BJ (cell line): ENCODE measurements around the gene MAST2. TPM values are rescaled to one million over a fixed set of nuclear protein-coding genes. Genes with fewer than 3 reads are reported as not detected.

ENCODE experiments used
- CTCF ChIA-PET: fragments of 350-600 bp; formaldehyde crosslinking; extraction: SDS; loops from one replicate; lab custom pipeline; 2021; ENCODE audit warnings: antibody characterized with exemption, inconsistent platforms; lab: Yijun Ruan, JAX
- POLR2A ChIA-PET: fragments of 300-600 bp; sonication (Branson Sonifier 250); formaldehyde crosslinking; extraction: SDS; loops from one replicate; lab custom pipeline; 2021; ENCODE audit warnings: antibody characterized with exemption; lab: Charles Lee
- DNase-seq: peaks from one replicate; pipeline ENCODE4 v3.0.0-alpha.2; 2011; ENCODE audit warnings: low read depth
- H3K27me3 ChIP-seq: 2 replicates; pipeline ENCODE4 v1.6.0; 2011; ENCODE audit warnings: low read length; ENCODE audit not compliant: control insufficient read depth, insufficient read depth
- H3K36me3 ChIP-seq: 2 replicates; pipeline ENCODE4 v1.5.1; 2011; ENCODE audit warnings: low read length; ENCODE audit not compliant: control insufficient read depth, insufficient read depth
- H3K4me3 ChIP-seq: 2 replicates; pipeline ENCODE4 v1.5.1; 2011; ENCODE audit warnings: low read depth, mild to moderate bottlenecking, control low read depth, low read length
- CTCF ChIP-seq: IDR thresholded peaks from 2 replicates; pipeline ENCODE4 v1.5.1; 2011; ENCODE audit warnings: low read depth, mild to moderate bottlenecking, control low read depth, inconsistent platforms, low read length, moderate library complexity; ENCODE audit not compliant: insufficient read depth
- polyA plus RNA-seq: library from polyadenylated mRNA; depleted of rRNA; stranded (reverse); fragments of >200 nt; gene quantifications from 2 replicates; pipeline ENCODE4 v1.2.3, GENCODE V29; 2011; rRNA removed

The MAST2 gene
- polyA plus RNA-seq, 1 experiment = 47.2 TPM

- POLR2A ChIA-PET = no interaction called here
- CTCF ChIA-PET = interaction anchor here (0.6 to 1.4 kb wide), 3 partner anchors 9 to 25 kb away, joined by 3 read pairs; no protein-coding TSS in a partner anchor
Measured at GRCh38 chr1:46081206-46081605, 277.8 kb downstream of the MAST2 start.

GRCh38 chr1:46081619-46082018, 278.2 kb downstream of the MAST2 start:
- POLR2A ChIA-PET = no interaction called here
- no peaks in the 10 kb centered on the region for H3K27me3 ChIP-seq
- H3K36me3 ChIP-seq = no peaks in the 10 kb centered on the region
- CTCF ChIA-PET = interaction anchor here (0.6 to 1.1 kb wide), 2 partner anchors 9 to 16 kb away, joined by 3 read pairs; no protein-coding TSS in a partner anchor
- no peak for TF ChIP-seq CTCF
- DNase-seq = no peak
- no peak overlapping the region for H3K4me3 ChIP-seq

More at GRCh38 chr1:46081206-46081605, 277.8 kb downstream of the MAST2 start:
- no peak for TF ChIP-seq CTCF
- H3K27me3 ChIP-seq = no peaks in the 10 kb centered on the region
- DNase-seq = no peak
- no peak overlapping the region for H3K4me3 ChIP-seq
- no peaks in the 10 kb centered on the region for H3K36me3 ChIP-seq

- ChIA-PET CTCF (no interaction called here), POLR2A (no interaction called here)
- no peak for TF ChIP-seq CTCF
- Histone ChIP-seq H3K4me3 (no peak overlapping the region), H3K36me3 (no peaks in the 10 kb centered on the region), H3K27me3 (no peaks in the 10 kb centered on the region)
- no peak for DNase-seq
Measured at GRCh38 chr1:46083579-46083978, 280.2 kb downstream of the MAST2 start.

- Histone ChIP-seq H3K4me3 (no peak overlapping the region), H3K27me3 (no peaks in the 10 kb centered on the region), H3K36me3 (no peaks in the 10 kb centered on the region)
- ChIA-PET CTCF (no interaction called here), POLR2A (no interaction called here)
- TF ChIP-seq CTCF = no peak
- peak; percentile 3 for DNase-seq
Measured at GRCh38 chr1:46084553-46085451, 281.4 kb downstream of the MAST2 start.

Other genes with a start within 250 kb of the MAST2 start
- gene NASP, start 219.6 kb upstream of the MAST2 start, polyA plus RNA-seq = 42.0 and 43.9 TPM in 2 replicates
- 0.10 and 0.29 TPM in 2 replicates for gene CCDC17, start 179.6 kb upstream of the MAST2 start, polyA plus RNA-seq
- 42.8 and 62.1 TPM in 2 replicates for gene GPBP1L1, start 117.1 kb upstream of the MAST2 start, polyA plus RNA-seq
- 37.9 and 62.6 TPM in 2 replicates for gene TMEM69, start 115.4 kb upstream of the MAST2 start, polyA plus RNA-seq
- gene IPP, start 53.0 kb upstream of the MAST2 start, polyA plus RNA-seq = 4.4 and 9.6 TPM in 2 replicates